Hepatocyte (in vitro differentiated cells): ENCODE measurements around the gene SMARCB1. TPM values are rescaled to one million over a fixed set of nuclear protein-coding genes. Genes with fewer than 3 reads are reported as not detected.

Source experiments
- DNase-seq: peaks from one replicate; pipeline ENCODE4 v3.0.0-alpha.2; 2016; ENCODE audit warnings: low spot score
- H2AFZ ChIP-seq: fragments of 200-600 bp; sonication (generic); 2 replicates; pipeline ENCODE4 v1.6.0; 2016; ENCODE audit warnings: antibody characterized with exemption, mild to moderate bottlenecking
- H3K27ac ChIP-seq: fragments of 200-600 bp; sonication (generic); 2 replicates; pipeline ENCODE4 v1.5.1; 2016; ENCODE audit warnings: mild to moderate bottlenecking
- H3K27me3 ChIP-seq: fragments of 200-600 bp; sonication (generic); 2 replicates; pipeline ENCODE4 v1.6.1; 2016
- H3K36me3 ChIP-seq: fragments of 200-600 bp; sonication (generic); replicated peaks from 2 replicates; pipeline ENCODE4 v1.5.1; 2016; ENCODE audit warnings: low read depth; ENCODE audit not compliant: insufficient read depth
- H3K4me1 ChIP-seq: fragments of 200-600 bp; sonication (generic); 2 replicates; pipeline ENCODE4 v1.5.1; 2016; ENCODE audit warnings: mild to moderate bottlenecking, moderate library complexity; ENCODE audit not compliant: insufficient read depth
- H3K4me2 ChIP-seq: fragments of 200-600 bp; sonication (generic); 2 replicates; pipeline ENCODE4 v1.6.0; 2016
- H3K4me3 ChIP-seq: fragments of 200-600 bp; sonication (generic); 2 replicates; pipeline ENCODE4 v1.5.1; 2016; ENCODE audit warnings: mild to moderate bottlenecking
- H3K79me2 ChIP-seq: fragments of 200-600 bp; sonication (generic); 2 replicates; pipeline ENCODE4 v1.6.0; 2017; ENCODE audit warnings: mild to moderate bottlenecking
- H3K9me2 ChIP-seq: fragments of 200-600 bp; sonication (generic); replicated peaks from 2 replicates; pipeline ENCODE4 v1.6.0; 2017; ENCODE audit warnings: mild to moderate bottlenecking; ENCODE audit not compliant: insufficient read depth
- H3K9me3 ChIP-seq: fragments of 200-600 bp; sonication (generic); 2 replicates; pipeline ENCODE4 v1.5.1; 2016; ENCODE audit warnings: low read depth, mild to moderate bottlenecking
- H4K20me1 ChIP-seq: fragments of 200-600 bp; sonication (generic); 2 replicates; pipeline ENCODE4 v1.6.0; 2016; ENCODE audit warnings: mild to moderate bottlenecking; ENCODE audit not compliant: insufficient read depth, poor library complexity, severe bottlenecking
- EZH2 ChIP-seq: fragments of 200-600 bp; sonication (generic); IDR thresholded peaks from 2 replicates; pipeline ENCODE4 v1.6.1; 2016; ENCODE audit warnings: antibody characterized with exemption, mild to moderate bottlenecking, borderline replicate concordance
- EZH2phosphoT487 ChIP-seq: fragments of 200-600 bp; sonication (generic); IDR thresholded peaks from one replicate; pipeline ENCODE4 v1.6.1; 2018; ENCODE audit warnings: antibody characterized with exemption, mild to moderate bottlenecking, low read depth, moderate library complexity; ENCODE audit not compliant: unreplicated experiment, severe bottlenecking
- WGBS: methylation state at CpG from one replicate; pipeline ENCODE4 v1.1.6; 2016; ENCODE audit warnings: low lambda C conversion rate; ENCODE audit errors: missing lambda C conversion rate; 5-methylcytosine and 5-hydroxymethylcytosine counted together
- polyA plus RNA-seq: library from polyadenylated mRNA; unstranded; fragments of >200 nt; fragmentation: Nextera tagmentation; extraction: Ambion mirVana; gene quantifications from 2 replicates; pipeline ENCODE4 v1.2.1, GENCODE V29; 2016
- total RNA-seq: library from RNA; depleted of rRNA; stranded (reverse); fragments of >200 nt; gene quantifications from 2 replicates; pipeline ENCODE4 v1.2.3, GENCODE V29; 2014
- TF ChIP-seq, protein P1 (sequence below): fragments of 200-600 bp; sonication (generic); IDR thresholded peaks from 2 replicates; pipeline ENCODE4 v1.5.1; 2016; ENCODE audit warnings: antibody characterized with exemption, mild to moderate bottlenecking; ENCODE audit not compliant: poor library complexity

The SMARCB1 gene
- total and polyA plus RNA-seq, 2 experiments from 2014 or later, result 84.3 to 120 TPM

DNA sequence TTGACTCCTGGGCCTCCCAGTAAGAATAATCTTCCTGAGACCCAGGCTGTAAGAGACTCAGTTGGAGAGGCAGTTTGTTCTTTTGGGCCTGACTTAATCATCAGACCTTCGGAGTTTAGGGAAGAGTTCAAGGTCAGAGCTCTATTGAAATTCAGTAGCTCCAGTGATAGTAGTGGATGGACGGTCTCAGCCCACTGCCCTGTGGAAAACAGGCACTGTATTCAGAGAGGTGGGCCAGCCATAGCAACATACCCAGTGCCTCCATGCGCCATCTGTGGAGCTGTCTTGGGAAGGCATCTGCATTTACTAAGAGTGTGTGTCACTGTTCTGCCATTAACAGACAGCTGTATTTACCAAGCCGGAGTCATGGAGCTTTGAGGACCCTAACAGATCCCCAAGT lies 2.9 kb downstream of the SMARCB1 start:
- WGBS, result 77% methylated on average over 4 of the region's 4 CpGs
- peaks cover 74% of the 10 kb centered on the region for H3K79me2 ChIP-seq

DNA sequence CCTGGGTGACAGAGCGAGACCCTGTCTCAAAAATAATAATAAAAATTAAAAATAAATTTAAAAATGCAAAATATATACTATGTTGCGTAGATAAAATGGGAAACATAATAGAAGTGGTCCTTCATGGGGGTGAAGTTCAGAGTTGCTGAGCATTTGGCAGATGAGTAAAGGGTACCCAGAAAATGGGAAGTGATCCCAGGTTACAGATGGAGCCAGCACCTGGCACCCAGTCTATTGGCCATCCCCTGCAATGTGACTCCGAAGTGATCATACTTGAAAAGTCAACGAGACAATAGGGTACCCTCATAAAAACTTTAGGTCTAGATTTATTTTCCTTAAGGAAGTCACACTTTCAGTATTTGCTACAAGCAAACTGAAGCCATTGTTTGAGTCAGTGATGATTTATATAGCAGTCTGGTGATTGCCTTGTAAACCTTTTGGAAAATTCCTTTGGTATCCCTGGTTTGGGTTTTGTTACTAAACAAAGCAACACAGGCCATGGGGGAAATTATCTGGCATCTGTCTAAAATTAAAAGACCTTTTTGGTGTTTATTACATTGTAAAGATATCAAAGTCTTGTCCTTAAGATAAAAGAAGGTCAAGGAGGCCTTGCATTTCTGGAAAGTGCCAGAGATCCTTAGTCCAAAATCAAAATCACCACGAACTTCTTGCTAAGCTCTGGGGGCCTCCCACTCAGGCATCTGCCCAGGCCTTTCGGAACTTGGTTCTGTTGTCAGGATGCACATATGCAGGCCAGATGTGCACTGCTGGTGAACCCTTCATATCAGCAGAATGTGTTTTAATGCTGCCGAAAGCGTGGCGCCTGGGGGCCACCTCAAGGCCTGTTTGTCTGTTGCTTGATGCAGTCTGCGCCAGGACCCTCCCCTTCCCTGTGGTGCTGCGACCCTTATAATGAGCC lies 4.3 kb downstream of the SMARCB1 start:
- H3K4me2 ChIP-seq, result peak overlapping the region; percentile 12
- no peak for TF ChIP-seq EZH2
- no peak for TF ChIP-seq EZH2phosphoT487
- TF ChIP-seq, protein P1, sequence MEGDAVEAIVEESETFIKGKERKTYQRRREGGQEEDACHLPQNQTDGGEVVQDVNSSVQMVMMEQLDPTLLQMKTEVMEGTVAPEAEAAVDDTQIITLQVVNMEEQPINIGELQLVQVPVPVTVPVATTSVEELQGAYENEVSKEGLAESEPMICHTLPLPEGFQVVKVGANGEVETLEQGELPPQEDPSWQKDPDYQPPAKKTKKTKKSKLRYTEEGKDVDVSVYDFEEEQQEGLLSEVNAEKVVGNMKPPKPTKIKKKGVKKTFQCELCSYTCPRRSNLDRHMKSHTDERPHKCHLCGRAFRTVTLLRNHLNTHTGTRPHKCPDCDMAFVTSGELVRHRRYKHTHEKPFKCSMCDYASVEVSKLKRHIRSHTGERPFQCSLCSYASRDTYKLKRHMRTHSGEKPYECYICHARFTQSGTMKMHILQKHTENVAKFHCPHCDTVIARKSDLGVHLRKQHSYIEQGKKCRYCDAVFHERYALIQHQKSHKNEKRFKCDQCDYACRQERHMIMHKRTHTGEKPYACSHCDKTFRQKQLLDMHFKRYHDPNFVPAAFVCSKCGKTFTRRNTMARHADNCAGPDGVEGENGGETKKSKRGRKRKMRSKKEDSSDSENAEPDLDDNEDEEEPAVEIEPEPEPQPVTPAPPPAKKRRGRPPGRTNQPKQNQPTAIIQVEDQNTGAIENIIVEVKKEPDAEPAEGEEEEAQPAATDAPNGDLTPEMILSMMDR, result no peak

More for the DNA sequence above, 2.9 kb downstream of the SMARCB1 start:
- Histone ChIP-seq H3K4me1 (peaks cover 48% of the 10 kb centered on the region), H3K27me3 (no peaks in the 10 kb centered on the region), H3K4me2 (peak overlapping the region; percentile 85), H3K27ac (peak overlapping the region; percentile 78), H3K4me3 (no peak overlapping the region), H3K9me3 (no peaks in the 10 kb centered on the region), H4K20me1 (peaks cover 57% of the 10 kb centered on the region), H3K36me3 (no peaks in the 10 kb centered on the region), H2AFZ (no peak overlapping the region), H3K9me2 (no peaks in the 10 kb centered on the region)
- no peak for TF ChIP-seq EZH2phosphoT487
- TF ChIP-seq, protein P1, result peak; percentile 3
- DNase-seq, result no peak

DNA sequence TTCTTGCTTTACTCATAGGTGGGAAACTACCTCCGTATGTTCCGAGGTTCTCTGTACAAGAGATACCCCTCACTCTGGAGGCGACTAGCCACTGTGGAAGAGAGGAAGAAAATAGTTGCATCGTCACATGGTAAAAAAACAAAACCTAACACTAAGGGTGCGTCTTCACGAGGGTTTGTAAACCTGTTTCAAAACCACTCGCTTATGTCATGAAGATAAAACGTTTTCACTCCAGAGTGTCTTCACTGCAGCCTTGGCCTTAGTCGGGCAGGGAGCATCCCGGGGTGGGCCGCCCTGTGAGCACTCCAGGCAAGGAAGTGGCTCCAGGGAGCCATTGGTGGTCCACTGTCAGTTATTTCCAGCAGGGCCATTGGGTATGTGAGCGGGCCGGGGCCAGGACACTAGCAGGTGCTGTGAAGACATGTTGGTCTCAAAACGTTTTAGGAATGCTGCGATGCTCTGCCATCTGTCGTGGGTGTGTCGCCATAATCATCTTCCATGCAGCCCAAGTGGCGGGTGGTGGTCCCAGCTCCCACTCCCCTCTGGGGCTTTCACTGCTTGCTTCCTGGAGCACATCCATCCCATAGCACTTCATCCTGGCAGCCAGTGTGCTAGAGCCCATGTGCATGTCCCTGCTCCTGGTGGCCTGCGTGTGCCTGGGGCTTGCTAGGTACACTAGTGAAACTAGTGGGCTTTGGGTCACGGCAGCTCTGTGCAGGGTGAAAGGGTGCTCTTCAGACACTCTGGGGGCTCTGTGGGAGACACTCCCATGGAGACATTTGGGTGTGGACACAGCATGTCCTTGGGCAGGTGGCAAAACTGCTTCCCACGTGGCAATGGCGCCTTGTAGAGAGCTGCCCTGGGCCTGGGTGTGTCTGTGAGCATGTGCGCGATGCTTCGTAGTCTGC lies 5.2 kb downstream of the SMARCB1 start:
- Histone ChIP-seq H4K20me1 (peaks cover 57% of the 10 kb centered on the region), H3K9me3 (no peaks in the 10 kb centered on the region), H3K4me3 (no peak overlapping the region), H3K9me2 (no peaks in the 10 kb centered on the region), H2AFZ (no peak overlapping the region), H3K27me3 (no peaks in the 10 kb centered on the region), H3K79me2 (peaks cover 79% of the 10 kb centered on the region), H3K4me1 (peaks cover 47% of the 10 kb centered on the region), H3K36me3 (no peaks in the 10 kb centered on the region), H3K27ac (peak overlapping the region; percentile 78), H3K4me2 (peak overlapping the region; percentile 12)
- no peak for DNase-seq
- TF ChIP-seq, protein P1, result no peak
- TF ChIP-seq EZH2, result no peak
- TF ChIP-seq EZH2phosphoT487, result no peak
- 77% methylated on average over 25 of the region's 25 CpGs for WGBS

More for the DNA sequence above, 4.3 kb downstream of the SMARCB1 start:
- H3K9me3 ChIP-seq, result no peaks in the 10 kb centered on the region
- H3K27me3 ChIP-seq, result no peaks in the 10 kb centered on the region
- H4K20me1 ChIP-seq, result peaks cover 57% of the 10 kb centered on the region
- H2AFZ ChIP-seq, result no peak overlapping the region
- H3K9me2 ChIP-seq, result no peaks in the 10 kb centered on the region
- peaks cover 81% of the 10 kb centered on the region for H3K79me2 ChIP-seq
- no peak overlapping the region for H3K4me3 ChIP-seq
- H3K36me3 ChIP-seq, result no peaks in the 10 kb centered on the region
- 48% methylated on average over 11 of the region's 11 CpGs for WGBS
- H3K27ac ChIP-seq, result peak overlapping the region; percentile 78
- H3K4me1 ChIP-seq, result peaks cover 50% of the 10 kb centered on the region
- DNase-seq, result peak; percentile 54
